B cell (primary cell): ENCODE data around the gene PIGZ. TPM values are rescaled to one million over a fixed set of nuclear protein-coding genes. Genes with fewer than 3 reads are reported as not detected.

ENCODE experiments used
- ATAC-seq: fragments of 200-7000 bp; cut with Tn5 transposase; one replicate; pipeline ENCODE4 v1.10.0; 2021; ENCODE audit warnings: low read depth, mild to moderate bottlenecking, moderate number of reproducible peaks, moderate library complexity
- CTCF ChIA-PET: fragments of 350-600 bp; sonication (Branson Sonifier 250); formaldehyde crosslinking; loops from one replicate; lab custom pipeline; 2021; ENCODE audit warnings: antibody characterized with exemption, inconsistent platforms; lab: Charles Lee
- POLR2A ChIA-PET: fragments of 350-600 bp; sonication (Branson Sonifier 250); formaldehyde crosslinking; loops from one replicate; lab custom pipeline; 2021; ENCODE audit warnings: antibody characterized with exemption; lab: Charles Lee
- DNase-seq: peaks from one replicate; pipeline ENCODE4 v3.0.0; 2013
- H2AFZ ChIP-seq: 2 replicates; pipeline ENCODE4 v1.6.1; 2012; ENCODE audit warnings: mild to moderate bottlenecking, low read depth, low read length; ENCODE audit not compliant: insufficient read depth, poor library complexity, severe bottlenecking
- H3K27ac ChIP-seq, 2 donors: 1 replicate in 1 of 2; 2 replicates in 1 of 2; pipeline ENCODE4 v1.5.1; 2012 to 2013; ENCODE audit warnings: low read length in 2 of 2, mild to moderate bottlenecking in 2 of 2, moderate library complexity in 1 of 2
- H3K27me3 ChIP-seq, 4 experiments: fragments of 200-600 bp in 1 of 4; sonication (generic) in 1 of 4; replicated peaks in 1 of 4; 1 replicate in 2 of 4; 2 replicates in 2 of 4; pipeline versions ENCODE4 v1.6.1 to v1.7.0; 2013 to 2016; ENCODE audit warnings: low read length in 3 of 4, mild to moderate bottlenecking in 2 of 4, mixed read lengths in 1 of 4, moderate library complexity in 1 of 4; ENCODE audit not compliant: insufficient read depth in 4 of 4, control insufficient read depth in 3 of 4; ENCODE audit errors: control extremely low read depth in 1 of 4
- H3K36me3 ChIP-seq, 2 experiments: replicated peaks in 1 of 2; 1 replicate in 1 of 2; 2 replicates in 1 of 2; pipeline versions ENCODE4 v1.6.1 to v1.7.1; 2013; ENCODE audit warnings: low read length in 1 of 2; ENCODE audit not compliant: insufficient read depth in 2 of 2, control insufficient read depth in 1 of 2; ENCODE audit errors: control extremely low read depth in 1 of 2, extremely low read depth in 1 of 2
- H3K4me1 ChIP-seq, 2 donors: fragments of 200-600 bp in 1 of 2; sonication (generic) in 1 of 2; 1 replicate in 1 of 2; 2 replicates in 1 of 2; pipeline versions ENCODE4 v1.5.1 to v1.6.1; 2013 to 2017; ENCODE audit warnings: low read length in 2 of 2; ENCODE audit not compliant: control insufficient read depth in 2 of 2, insufficient read depth in 2 of 2
- H3K4me2 ChIP-seq: replicated peaks from 2 replicates; pipeline ENCODE3; 2012; ENCODE audit warnings: mild to moderate bottlenecking, low read depth, low read length; ENCODE audit not compliant: poor library complexity, severe bottlenecking
- H3K4me3 ChIP-seq, 5 experiments: fragments of 200-600 bp in 1 of 5; sonication (generic) in 1 of 5; 1 replicate in 3 of 5; 2 replicates in 2 of 5; pipeline versions ENCODE4 v1.5.1 to v1.7.0; 2011 to 2016; ENCODE audit warnings: low read length in 4 of 5, mild to moderate bottlenecking in 4 of 5, low read depth in 2 of 5, control low read depth in 1 of 5, moderate library complexity in 1 of 5; ENCODE audit not compliant: insufficient read depth in 1 of 5; ENCODE audit errors: control extremely low read depth in 1 of 5, extremely low read depth in 1 of 5
- H3K79me2 ChIP-seq: fragments of 200-600 bp; sonication (generic); one replicate; pipeline ENCODE4 v1.6.0; 2016; ENCODE audit warnings: low read length; ENCODE audit not compliant: control insufficient read depth, insufficient read depth
- H3K9ac ChIP-seq: fragments of 200-600 bp; sonication (generic); 2 replicates; pipeline ENCODE4 v1.6.1; 2017; ENCODE audit warnings: mild to moderate bottlenecking, low read length, moderate library complexity
- H3K9me3 ChIP-seq, 3 donors: one replicate each; pipeline versions ENCODE4 v1.6.1 to v1.7.1; 2013; ENCODE audit warnings: low read length in 2 of 3; ENCODE audit not compliant: control insufficient read depth in 2 of 3, insufficient read depth in 1 of 3; ENCODE audit errors: control extremely low read depth in 1 of 3
- H4K20me1 ChIP-seq: 2 replicates; pipeline ENCODE4 v1.6.0; 2012; ENCODE audit warnings: mild to moderate bottlenecking, low read length; ENCODE audit not compliant: insufficient read depth, control insufficient read depth, poor library complexity, severe bottlenecking
- H3K27ac Mint-ChIP-seq: one replicate; pipeline ENCODE4 v1.8.0; 2021; ENCODE audit warnings: mixed read lengths
- H3K27me3 Mint-ChIP-seq: one replicate; pipeline ENCODE4 v1.8.0; 2021; ENCODE audit warnings: mixed read lengths
- H3K4me1 Mint-ChIP-seq: one replicate; pipeline ENCODE4 v1.8.0; 2021; ENCODE audit warnings: mixed read lengths
- H3K4me3 Mint-ChIP-seq: one replicate; pipeline ENCODE4 v1.8.0; 2021; ENCODE audit warnings: mixed read lengths
- H3K9me3 Mint-ChIP-seq: one replicate; pipeline ENCODE4 v1.8.0; 2022; ENCODE audit warnings: mixed read lengths; ENCODE audit not compliant: insufficient read depth
- EZH2 ChIP-seq: IDR thresholded peaks from 2 replicates; pipeline ENCODE4 v1.6.1; 2012; ENCODE audit warnings: borderline replicate concordance, low read depth, mild to moderate bottlenecking, moderate library complexity, low read length; ENCODE audit not compliant: insufficient read depth, poor library complexity, severe bottlenecking
- WGBS: methylation state at CpG from one replicate; pipeline ENCODE4 v1.1.5; 2013; ENCODE audit warnings: missing lambda C conversion rate; ENCODE audit not compliant: insufficient coverage; 5-methylcytosine and 5-hydroxymethylcytosine counted together
- intact Hi-C: fragments of 100-400 bp; cut with micrococcal nuclease; formaldehyde crosslinking; loops from one replicate; pipeline ENCODE4 v1.10.0; 2022
- polyA plus RNA-seq: library from polyadenylated mRNA; depleted of rRNA; stranded (reverse); fragments of >200 nt; gene quantifications from 2 replicates; pipeline ENCODE4 v1.2.3, GENCODE V29; 2012
- total RNA-seq, 2 donors: library from RNA; stranded (reverse); fragments of 120-200 nt in 1 of 2; gene quantifications; 1 replicate in 1 of 2; 2 replicates in 1 of 2; pipeline versions ENCODE4 v1.2.3 to v1.2.4, GENCODE V29; 2013 to 2022
- TF ChIP-seq, protein P1 (sequence below): fragments of 200-600 bp; IDR thresholded peaks from one replicate; pipeline ENCODE4 v1.8.0; 2022; ENCODE audit warnings: antibody characterized with exemption, mild to moderate bottlenecking

Gene PIGZ
- total and polyA plus RNA-seq, 2 donors (not counting 1 experiment from before 2014, with no cell fraction given): 2.2 to 3.9 TPM

- Mint-ChIP-seq H3K9me3 (no peaks in the 10 kb centered on the region), H3K27me3 (peaks cover 5% of the 10 kb centered on the region), H3K4me1 (peaks cover 37% of the 10 kb centered on the region), H3K4me3 (peak overlapping the region; percentile 44), H3K27ac (no peak overlapping the region)
- H3K4me3 ChIP-seq: no peak overlapping the region
- CTCF ChIA-PET: no interaction called here
- peaks cover 0 to 4% (median 1%) of the 10 kb centered on the region in 4 experiments for H3K27me3 ChIP-seq
- no peaks in the 10 kb centered on the region for H3K9me3 ChIP-seq
- no peaks in the 10 kb centered on the region for H4K20me1 ChIP-seq
- H3K4me2 ChIP-seq: no peak overlapping the region
- H3K27ac ChIP-seq: no peak overlapping the region
- H3K36me3 ChIP-seq: no peaks in the 10 kb centered on the region
- POLR2A ChIA-PET: interaction anchor here (0.5 kb wide), 1 partner anchor 276 kb away, joined by 3 read pairs; no protein-coding TSS in a partner anchor
- intact Hi-C loops: no loop called here
- DNase-seq (no peak), ATAC-seq (no peak)
- H3K9ac ChIP-seq: no peak overlapping the region
- H3K79me2 ChIP-seq: no peaks in the 10 kb centered on the region
- no peak overlapping the region for H2AFZ ChIP-seq
- H3K4me1 ChIP-seq: peaks cover 11 to 26% of the 10 kb centered on the region in 2 donors
- TF ChIP-seq, protein P1, sequence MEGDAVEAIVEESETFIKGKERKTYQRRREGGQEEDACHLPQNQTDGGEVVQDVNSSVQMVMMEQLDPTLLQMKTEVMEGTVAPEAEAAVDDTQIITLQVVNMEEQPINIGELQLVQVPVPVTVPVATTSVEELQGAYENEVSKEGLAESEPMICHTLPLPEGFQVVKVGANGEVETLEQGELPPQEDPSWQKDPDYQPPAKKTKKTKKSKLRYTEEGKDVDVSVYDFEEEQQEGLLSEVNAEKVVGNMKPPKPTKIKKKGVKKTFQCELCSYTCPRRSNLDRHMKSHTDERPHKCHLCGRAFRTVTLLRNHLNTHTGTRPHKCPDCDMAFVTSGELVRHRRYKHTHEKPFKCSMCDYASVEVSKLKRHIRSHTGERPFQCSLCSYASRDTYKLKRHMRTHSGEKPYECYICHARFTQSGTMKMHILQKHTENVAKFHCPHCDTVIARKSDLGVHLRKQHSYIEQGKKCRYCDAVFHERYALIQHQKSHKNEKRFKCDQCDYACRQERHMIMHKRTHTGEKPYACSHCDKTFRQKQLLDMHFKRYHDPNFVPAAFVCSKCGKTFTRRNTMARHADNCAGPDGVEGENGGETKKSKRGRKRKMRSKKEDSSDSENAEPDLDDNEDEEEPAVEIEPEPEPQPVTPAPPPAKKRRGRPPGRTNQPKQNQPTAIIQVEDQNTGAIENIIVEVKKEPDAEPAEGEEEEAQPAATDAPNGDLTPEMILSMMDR: no peak
- WGBS: 92% methylated on average over 47 of the region's 47 CpGs
These were observed 1.9 kb downstream of the PIGZ start for GRCh38 chr3:196966526-196967401.

DNA sequence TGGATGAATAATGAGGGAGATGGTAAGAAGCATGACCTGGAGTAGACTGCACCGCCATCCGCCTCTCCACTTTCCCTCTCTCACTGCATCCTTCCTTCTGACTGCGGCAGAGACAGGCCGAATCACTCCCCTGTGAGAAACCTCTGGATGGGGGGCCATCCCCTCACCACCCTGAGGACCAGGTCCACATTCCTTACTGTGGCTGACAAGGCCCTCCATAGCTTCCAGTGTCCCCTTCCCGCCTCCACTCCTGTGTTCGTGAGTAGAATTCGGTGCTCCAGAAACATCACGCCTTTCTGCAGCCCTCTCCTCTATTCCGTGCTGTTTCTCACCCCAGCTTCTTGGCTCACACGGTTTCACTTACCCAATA lies 2.8 kb downstream of the PIGZ start:
- 96% methylated on average over 10 of the region's 10 CpGs for WGBS
- H3K27me3 Mint-ChIP-seq: peaks cover under 1% of the 10 kb centered on the region
- no peaks in the 10 kb centered on the region for H3K9me3 ChIP-seq
- H2AFZ ChIP-seq: no peak overlapping the region
- H4K20me1 ChIP-seq: no peaks in the 10 kb centered on the region
- intact Hi-C loops: no loop called here
- no peaks in the 10 kb centered on the region for H3K9me3 Mint-ChIP-seq
- H3K4me1 ChIP-seq: peaks cover 11 to 26% of the 10 kb centered on the region in 2 donors
- no peak overlapping the region for H3K9ac ChIP-seq
- no peak overlapping the region for H3K4me2 ChIP-seq
- H3K27ac Mint-ChIP-seq: no peak overlapping the region
- no peaks in the 10 kb centered on the region for H3K36me3 ChIP-seq
- no peak for ATAC-seq
- no peak overlapping the region for H3K27ac ChIP-seq
- no peak overlapping the region for H3K4me3 Mint-ChIP-seq
- DNase-seq: no peak
- ChIA-PET CTCF (no interaction called here), POLR2A (no interaction called here)
- no peaks in the 10 kb centered on the region for H3K27me3 ChIP-seq
- TF ChIP-seq EZH2: no peak
- TF ChIP-seq, protein P1: no peak
- no peaks in the 10 kb centered on the region for H3K79me2 ChIP-seq
- no peak overlapping the region for H3K4me3 ChIP-seq
- peaks cover 34% of the 10 kb centered on the region for H3K4me1 Mint-ChIP-seq
